22Rv1 (cell line): ENCODE measurements around the gene GATAD2B.
A peak's percentile ranks its signal among the peaks of the same experiment; 100 is the strongest.

Experiments
- H3K27ac ChIP-seq: fragments of 450-650 bp; 2 replicates; pipeline ENCODE4 v1.5.1; 2017
- ZFX ChIP-seq: fragments of 450-650 bp; IDR thresholded peaks from 2 replicates; pipeline ENCODE4 v1.6.1; 2017; ENCODE audit warnings: antibody characterized with exemption, borderline replicate concordance
- TF ChIP-seq, protein P1 (sequence below): fragments of 450-650 bp; IDR thresholded peaks from 2 replicates; pipeline ENCODE4 v1.5.1; 2017; ENCODE audit warnings: mild to moderate bottlenecking

Gene GATAD2B

DNA sequence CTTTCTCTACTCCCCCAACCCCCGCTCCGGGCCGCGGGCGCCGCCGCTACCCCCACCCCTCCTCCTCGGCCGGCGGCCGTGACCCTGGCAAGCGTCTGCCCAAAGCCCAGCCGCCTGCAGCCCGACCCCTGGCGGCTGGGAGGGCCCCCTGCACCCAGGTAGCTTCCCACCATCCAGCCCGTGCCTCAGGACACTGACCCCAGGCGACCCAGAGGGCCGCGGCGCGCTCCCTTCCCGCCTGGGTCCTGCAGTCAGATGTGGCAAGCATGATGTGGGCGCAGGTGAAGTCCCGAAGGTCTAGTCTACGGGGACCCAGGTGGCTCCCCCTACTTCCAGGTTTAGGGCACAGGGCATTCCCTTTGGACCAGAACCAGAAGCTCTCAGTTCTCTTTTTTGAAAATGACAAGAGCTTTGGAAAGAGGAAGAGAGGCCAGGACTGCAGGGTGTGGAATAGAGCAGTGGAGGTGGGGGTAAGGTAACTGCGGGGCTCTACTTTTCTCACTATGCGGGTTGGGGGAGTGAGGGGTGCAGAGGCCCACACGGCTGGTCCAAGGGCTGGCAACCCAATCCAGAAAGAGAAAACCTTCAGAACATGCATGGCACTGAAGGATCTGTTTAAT, 24.0 kb upstream of the GATAD2B start, which contains the start of gene DENND4B:
TSS of gene DENND4B (minus strand) at position 97 of the 620 bp plus-strand sequence. CDS start 2,344 bp downstream, outside the sequence.
- peak within 1 kb of the TSS; percentile 95 for H3K27ac ChIP-seq
- TF ChIP-seq ZFX: no peak
- TF ChIP-seq, protein P1, sequence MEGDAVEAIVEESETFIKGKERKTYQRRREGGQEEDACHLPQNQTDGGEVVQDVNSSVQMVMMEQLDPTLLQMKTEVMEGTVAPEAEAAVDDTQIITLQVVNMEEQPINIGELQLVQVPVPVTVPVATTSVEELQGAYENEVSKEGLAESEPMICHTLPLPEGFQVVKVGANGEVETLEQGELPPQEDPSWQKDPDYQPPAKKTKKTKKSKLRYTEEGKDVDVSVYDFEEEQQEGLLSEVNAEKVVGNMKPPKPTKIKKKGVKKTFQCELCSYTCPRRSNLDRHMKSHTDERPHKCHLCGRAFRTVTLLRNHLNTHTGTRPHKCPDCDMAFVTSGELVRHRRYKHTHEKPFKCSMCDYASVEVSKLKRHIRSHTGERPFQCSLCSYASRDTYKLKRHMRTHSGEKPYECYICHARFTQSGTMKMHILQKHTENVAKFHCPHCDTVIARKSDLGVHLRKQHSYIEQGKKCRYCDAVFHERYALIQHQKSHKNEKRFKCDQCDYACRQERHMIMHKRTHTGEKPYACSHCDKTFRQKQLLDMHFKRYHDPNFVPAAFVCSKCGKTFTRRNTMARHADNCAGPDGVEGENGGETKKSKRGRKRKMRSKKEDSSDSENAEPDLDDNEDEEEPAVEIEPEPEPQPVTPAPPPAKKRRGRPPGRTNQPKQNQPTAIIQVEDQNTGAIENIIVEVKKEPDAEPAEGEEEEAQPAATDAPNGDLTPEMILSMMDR: peak; percentile 100

DNA sequence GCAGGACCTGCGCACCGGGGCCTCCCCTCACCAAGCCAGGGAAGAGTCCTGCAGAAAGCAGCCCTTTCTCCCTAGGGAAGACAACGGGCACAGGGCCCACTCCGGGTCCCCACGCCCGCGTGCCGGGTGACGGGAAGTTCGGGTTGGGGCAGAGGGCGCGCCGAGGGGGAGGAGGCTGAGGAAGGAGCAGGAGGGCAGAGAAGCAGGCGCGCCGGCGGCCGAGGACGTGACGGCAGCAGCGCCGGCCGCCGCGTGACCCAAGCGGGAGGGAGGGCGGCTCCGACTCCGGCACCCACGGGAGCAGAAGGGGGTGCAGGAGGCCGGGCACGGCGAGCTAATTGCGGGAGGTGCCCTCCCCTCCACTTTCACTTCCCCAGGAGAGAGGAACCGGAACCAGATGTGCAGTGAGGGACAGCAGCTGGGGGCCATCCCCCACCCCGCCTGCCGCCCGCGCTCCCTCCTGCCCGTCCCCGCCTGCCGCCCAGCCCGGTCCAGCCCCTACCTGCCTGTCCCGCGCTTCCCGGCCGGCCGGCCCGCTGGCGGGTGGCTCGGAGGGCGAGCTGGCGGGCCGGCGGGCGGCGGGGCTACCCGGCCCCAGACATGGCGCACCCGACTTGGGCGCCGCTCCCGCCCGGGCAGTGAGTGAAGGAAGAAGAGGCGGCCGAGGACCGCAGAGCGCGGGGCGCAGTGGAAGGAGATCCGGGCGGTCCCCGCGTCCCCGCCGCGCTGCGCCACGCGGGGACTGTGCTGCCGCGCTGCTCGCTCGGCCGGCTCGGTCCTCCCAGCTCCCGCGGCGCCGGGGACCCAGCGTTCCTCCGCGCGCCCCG, 23.2 kb upstream of the GATAD2B start:
- H3K27ac ChIP-seq: peak overlapping the region; percentile 95
- TF ChIP-seq ZFX: no peak
- TF ChIP-seq, protein P1: no peak

DNA sequence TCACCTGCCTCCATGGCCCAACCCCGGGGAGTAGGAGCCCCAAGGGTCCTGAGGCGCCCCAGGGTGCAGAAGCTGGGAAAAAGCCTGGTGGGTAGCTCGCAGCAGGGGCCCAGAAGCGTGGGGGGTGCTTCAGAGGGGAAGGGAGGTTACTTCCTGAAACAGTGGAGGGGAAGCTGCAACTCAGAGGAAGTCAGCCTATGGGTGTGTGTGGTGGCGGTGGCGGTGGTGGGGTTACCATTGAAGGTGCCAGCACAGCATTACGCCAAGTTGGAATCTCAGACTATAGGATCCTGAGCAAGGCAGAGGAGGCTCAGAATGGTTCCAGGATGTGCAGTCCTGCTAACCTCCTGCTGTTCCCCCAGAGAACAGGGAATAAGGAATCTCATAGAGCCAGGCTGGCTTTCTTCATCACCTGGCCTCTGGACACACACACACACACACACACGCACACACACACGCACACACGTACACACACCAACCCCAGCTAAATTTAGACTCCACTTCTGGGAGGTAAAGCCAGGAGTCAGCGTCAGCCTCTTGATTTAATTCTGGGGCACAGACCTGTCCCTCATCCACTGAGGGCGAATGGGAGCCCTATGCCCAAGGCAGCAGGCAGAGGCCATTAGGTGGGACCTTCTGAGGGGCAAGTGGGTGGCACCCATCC, 22.5 kb upstream of the GATAD2B start:
- no peak for TF ChIP-seq ZFX
- TF ChIP-seq, protein P1: no peak

DNA sequence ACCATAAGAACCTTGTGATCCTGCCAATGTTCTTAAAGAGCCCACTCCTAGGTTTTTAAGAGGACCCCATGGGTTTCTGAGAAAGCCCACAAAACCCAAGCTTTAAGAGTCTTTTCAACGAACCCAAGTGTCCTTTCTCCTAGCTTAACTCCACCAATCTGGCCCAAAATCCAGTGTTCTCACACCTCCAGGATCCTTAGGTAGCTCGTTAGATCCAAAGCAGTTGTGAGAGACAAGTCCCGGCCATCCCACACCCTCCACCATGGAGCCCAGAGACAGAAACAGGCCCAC, 22.0 kb upstream of the GATAD2B start:
- H3K27ac ChIP-seq: peak overlapping the region; percentile 95
- TF ChIP-seq ZFX: no peak
- TF ChIP-seq, protein P1: no peak

More for the DNA sequence above, 22.5 kb upstream of the GATAD2B start:
- peak overlapping the region; percentile 95 for H3K27ac ChIP-seq

DNA sequence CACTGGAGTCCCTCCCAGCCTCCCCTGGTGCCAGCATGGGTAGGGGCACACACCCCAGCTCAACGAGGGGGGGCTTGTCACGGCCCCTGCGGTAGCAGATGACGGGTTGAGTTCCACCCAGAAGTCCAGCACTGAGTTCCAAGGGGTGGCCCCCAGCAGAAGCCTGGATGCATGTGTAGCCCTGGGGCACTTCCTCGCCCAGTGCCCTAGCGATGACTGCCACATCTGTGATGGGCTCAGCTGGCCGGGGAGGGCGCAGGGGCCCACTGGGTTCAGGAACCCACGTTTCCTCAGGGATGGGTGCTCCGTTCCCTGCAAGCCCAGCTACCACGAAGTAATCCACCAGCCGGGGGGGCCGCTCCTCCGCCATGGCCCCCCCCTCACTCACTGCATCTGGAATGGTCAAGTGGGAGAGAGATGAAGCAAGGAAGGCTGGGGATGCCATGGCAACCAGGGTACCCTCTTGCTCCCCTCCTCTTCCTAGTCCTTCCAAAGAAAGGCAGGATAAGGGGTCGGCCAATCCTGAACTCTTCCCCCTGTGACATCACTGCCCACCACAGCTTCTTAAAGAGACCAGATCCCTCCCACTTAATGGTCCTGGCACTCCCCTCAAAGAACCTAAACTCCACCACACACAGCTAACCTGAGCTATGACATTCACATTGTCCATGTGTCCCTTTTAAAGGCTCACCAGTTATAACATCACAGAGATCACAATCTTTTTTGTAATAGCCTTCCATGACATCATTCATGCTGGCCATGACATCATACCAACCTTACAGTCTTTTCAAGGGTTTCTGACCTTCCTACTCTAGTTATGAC, 21.4 kb upstream of the GATAD2B start:
- TF ChIP-seq, protein P1: no peak
- no peak for TF ChIP-seq ZFX
- peak overlapping the region; percentile 95 for H3K27ac ChIP-seq

DNA sequence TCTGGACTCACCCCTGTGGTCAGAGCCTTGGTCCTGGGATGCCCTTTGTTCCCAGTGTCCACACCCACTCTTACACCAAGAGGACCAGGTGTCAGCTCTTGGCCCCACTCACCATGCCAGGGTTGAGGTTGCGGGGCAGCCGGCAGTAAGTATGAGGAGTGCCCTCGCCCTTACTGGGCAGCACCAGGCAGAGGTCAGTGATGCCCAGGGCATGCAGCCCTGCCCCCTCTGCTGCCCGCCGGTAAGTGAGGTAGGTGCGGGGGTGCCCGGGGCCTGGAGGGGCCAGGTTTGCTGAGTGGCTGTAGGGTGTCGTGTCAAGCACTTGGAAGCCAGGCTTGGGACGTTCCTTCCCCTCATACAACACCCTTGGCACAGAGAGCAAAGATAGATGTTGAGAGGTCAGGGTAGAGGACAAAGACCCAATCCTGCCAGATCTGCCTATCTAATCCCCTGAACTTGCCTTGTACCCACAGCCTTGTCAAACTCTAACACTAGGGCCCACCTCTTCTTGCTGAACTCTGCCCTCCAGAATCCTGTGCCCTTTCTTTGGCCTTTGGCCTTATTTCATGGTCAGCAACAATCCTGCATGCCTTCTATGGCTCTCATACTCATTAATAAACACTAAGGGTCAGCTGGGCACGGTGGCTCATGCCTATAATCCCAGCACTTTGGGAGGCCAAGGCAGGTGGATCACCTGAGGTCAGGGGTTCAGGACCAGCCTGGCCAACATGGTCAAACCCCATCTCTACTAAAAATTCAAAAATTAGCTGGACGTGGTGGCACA, 20.2 kb upstream of the GATAD2B start:
- peak overlapping the region; percentile 7; the same call in 1 of the 2 replicates for H3K27ac ChIP-seq

More for the DNA sequence above, 20.2 kb upstream of the GATAD2B start:
- TF ChIP-seq, protein P1: no peak
- TF ChIP-seq ZFX: no peak
